Measurements from ENCODE around the gene EFHD1. TPM values are rescaled to one million over a fixed set of nuclear protein-coding genes. Genes with fewer than 3 reads are reported as not detected.

The EFHD1 gene
- polyA plus RNA-seq, 3 donors, result not detected

GRCh38 chr2:232731470-232731869 is 98.1 kb downstream of the EFHD1 start:
- intact Hi-C loops (cut with micrococcal nuclease), result no loop called here
- Mint-ChIP-seq H3K4me1 (peaks cover 2% of the 10 kb centered on the region), H3K27ac (no peak overlapping the region), H3K27me3 (ENCODE audit: low read depth in 3 of 3) (no peaks in the 10 kb centered on the region), H3K4me3 (no peak overlapping the region), H3K36me3 (peaks cover 52 to 70% of the 10 kb centered on the region in 2 donors), H3K9me3 (no peaks in the 10 kb centered on the region)
- TF ChIP-seq CTCF (IDR thresholded peaks at IDR 0.05), result no peak
- no peak for DNase-seq
- Histone ChIP-seq H4K20me1 (ENCODE audit: insufficient read depth, low read length) (peaks cover 72% of the 10 kb centered on the region), H3K36me3 (replicated peaks in 1 of 2; ENCODE audit: control insufficient read depth in 1 of 2, insufficient read depth in 2 of 2, low read length in 2 of 2) (peaks cover 67 to 91% of the 10 kb centered on the region in 2 donors), H3K79me2 (ENCODE audit: insufficient read depth, low read length) (peaks cover 29% of the 10 kb centered on the region), H3K27me3 (ENCODE audit: control insufficient read depth in 2 of 2, insufficient read depth in 2 of 2, low read length in 2 of 2) (no peaks in the 10 kb centered on the region), H3K27ac (ENCODE audit: low read depth in 1 of 2, low read length in 2 of 2) (no peak overlapping the region), H3K9me3 (replicated peaks in 1 of 2; ENCODE audit: control insufficient read depth in 1 of 2, insufficient read depth in 1 of 2, low read length in 2 of 2) (no peaks in the 10 kb centered on the region), H3K9ac (ENCODE audit: insufficient read depth, low read length, poor library complexity, severe bottlenecking) (no peak overlapping the region), H3K4me3 (replicated peaks in 1 of 3; ENCODE audit: low read depth in 2 of 3, low read length in 3 of 3) (no peak overlapping the region), H3K4me2 (replicated peaks; ENCODE audit: extremely low read depth, low read length, poor library complexity, severe bottlenecking) (no peak overlapping the region), H2AFZ (ENCODE audit: insufficient read depth, low read depth, low read length, poor library complexity, severe bottlenecking) (no peak overlapping the region), H3K4me1 (ENCODE audit: control insufficient read depth in 1 of 2, insufficient read depth in 2 of 2, low read length in 2 of 2) (no peaks in the 10 kb centered on the region)
- no CpG with 5 or more reads among the region's 2 CpGs for WGBS (ENCODE audit: insufficient coverage)

Small RNA genes lying within 50 kb of the gene (small RNA-seq; reads per million reads assigned to genes)
- gene RN7SL359P (ENCODE audit: insufficient read length, low read depth), result not detected

Other genes starting within 250 kb of the EFHD1 start
- gene ALPG, start 226.8 kb upstream of the EFHD1 start, polyA plus RNA-seq, result not detected
- gene ALPI, start 177.5 kb upstream of the EFHD1 start, polyA plus RNA-seq, result not detected
- not detected for gene ECEL1, start 145.8 kb upstream of the EFHD1 start, polyA plus RNA-seq
- not detected for gene PRSS56, start 113.2 kb upstream of the EFHD1 start, polyA plus RNA-seq
- gene CHRND, start 107.4 kb upstream of the EFHD1 start, polyA plus RNA-seq, result not detected
- not detected for gene CHRNG, start 93.9 kb upstream of the EFHD1 start, polyA plus RNA-seq
- 1 to 10 TPM; 1.6 to 4.1 (median 2.1) TPM for gene TIGD1, start 83.0 kb upstream of the EFHD1 start, polyA plus RNA-seq
- gene EIF4E2, start 82.9 kb upstream of the EFHD1 start, polyA plus RNA-seq, result 100 to 1,000 TPM in 2 of 3 donors, 10 to 100 TPM in 1; 67.2 to 213 (median 188) TPM
- gene GIGYF2, start 63.7 kb downstream of the EFHD1 start, polyA plus RNA-seq, result 10 to 100 TPM in 2 of 3 donors, 1 to 10 TPM in 1; 7.7 to 20.7 (median 17.3) TPM
- gene KCNJ13, start 143.0 kb downstream of the EFHD1 start, polyA plus RNA-seq, result not detected
- gene SNORC, start 236.7 kb downstream of the EFHD1 start, polyA plus RNA-seq, result under 1 TPM in 1 of 3 donors, not detected in 2; 0.61 TPM